ENCODE results near the gene FIBCD1. TPM values are rescaled to one million over a fixed set of nuclear protein-coding genes. Genes with fewer than 3 reads are reported as not detected.

Gene FIBCD1
- polyA plus RNA-seq, 1 donor (not counting 4 experiments of a cell fraction or from before 2014, with no cell fraction given): 0.79 TPM

- Histone ChIP-seq H4K20me1 (ENCODE audit: control insufficient read depth, extremely low read depth, insufficient read depth, low read length) (no peaks in the 10 kb centered on the region), H3K9ac (ENCODE audit: control insufficient read depth, extremely low read depth, insufficient read depth, low read length) (no peak overlapping the region), H3K9me1 (ENCODE audit: control insufficient read depth, extremely low read depth, insufficient read depth, low read length) (no peaks in the 10 kb centered on the region), H3K36me3 (ENCODE audit: control insufficient read depth in 2 of 2, extremely low read depth in 1 of 2, insufficient read depth in 2 of 2, low read length in 2 of 2) (no peaks in the 10 kb centered on the region), H3K27me3 (ENCODE audit: control insufficient read depth, extremely low read depth, insufficient read depth, low read length) (peaks cover 81% of the 10 kb centered on the region), H3K27ac (ENCODE audit: control insufficient read depth, insufficient read depth, low read length) (no peak overlapping the region), H3K4me3 (ENCODE audit: control insufficient read depth in 2 of 3, extremely low read depth in 1 of 3, insufficient read depth in 2 of 3, low read depth in 1 of 3, low read length in 3 of 3) (no peak overlapping the region), H3K4me1 (ENCODE audit: control insufficient read depth, extremely low read depth, insufficient read depth, low read length) (no peaks in the 10 kb centered on the region), H3K4me2 (ENCODE audit: control insufficient read depth, extremely low read depth, insufficient read depth, low read depth, low read length) (no peak overlapping the region), H2AFZ (ENCODE audit: control insufficient read depth, low read length) (no peak overlapping the region), H3K9me3 (ENCODE audit: control insufficient read depth, low read depth, low read length) (no peaks in the 10 kb centered on the region), H3K79me2 (ENCODE audit: control insufficient read depth, insufficient read depth, low read length) (no peaks in the 10 kb centered on the region)
- no peak for FAIRE-seq
- dilution Hi-C loops (cut with MboI; ENCODE audit: extremely low pct_ligation_motif_present, low sequenced_read_pairs): no loop called here
- no peak for DNase-seq (ENCODE audit: low read depth, low spot score)
- TF ChIP-seq, protein P1, sequence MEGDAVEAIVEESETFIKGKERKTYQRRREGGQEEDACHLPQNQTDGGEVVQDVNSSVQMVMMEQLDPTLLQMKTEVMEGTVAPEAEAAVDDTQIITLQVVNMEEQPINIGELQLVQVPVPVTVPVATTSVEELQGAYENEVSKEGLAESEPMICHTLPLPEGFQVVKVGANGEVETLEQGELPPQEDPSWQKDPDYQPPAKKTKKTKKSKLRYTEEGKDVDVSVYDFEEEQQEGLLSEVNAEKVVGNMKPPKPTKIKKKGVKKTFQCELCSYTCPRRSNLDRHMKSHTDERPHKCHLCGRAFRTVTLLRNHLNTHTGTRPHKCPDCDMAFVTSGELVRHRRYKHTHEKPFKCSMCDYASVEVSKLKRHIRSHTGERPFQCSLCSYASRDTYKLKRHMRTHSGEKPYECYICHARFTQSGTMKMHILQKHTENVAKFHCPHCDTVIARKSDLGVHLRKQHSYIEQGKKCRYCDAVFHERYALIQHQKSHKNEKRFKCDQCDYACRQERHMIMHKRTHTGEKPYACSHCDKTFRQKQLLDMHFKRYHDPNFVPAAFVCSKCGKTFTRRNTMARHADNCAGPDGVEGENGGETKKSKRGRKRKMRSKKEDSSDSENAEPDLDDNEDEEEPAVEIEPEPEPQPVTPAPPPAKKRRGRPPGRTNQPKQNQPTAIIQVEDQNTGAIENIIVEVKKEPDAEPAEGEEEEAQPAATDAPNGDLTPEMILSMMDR (optimal IDR thresholded peaks at IDR 0.05 in 1 of 3, IDR thresholded peaks at IDR 0.05 in 1 of 3, conservative IDR thresholded peaks at IDR 0.05 in 1 of 3; ENCODE audit: extremely low read depth in 1 of 3, insufficient read depth in 2 of 3, low read length in 3 of 3): no peak
- TF ChIP-seq EZH2 (IDR thresholded peaks at IDR 0.05; ENCODE audit: low read length): no peak
Observed at GRCh38 chr9:130920233-130920632, 18.8 kb downstream of the FIBCD1 start.

DNA sequence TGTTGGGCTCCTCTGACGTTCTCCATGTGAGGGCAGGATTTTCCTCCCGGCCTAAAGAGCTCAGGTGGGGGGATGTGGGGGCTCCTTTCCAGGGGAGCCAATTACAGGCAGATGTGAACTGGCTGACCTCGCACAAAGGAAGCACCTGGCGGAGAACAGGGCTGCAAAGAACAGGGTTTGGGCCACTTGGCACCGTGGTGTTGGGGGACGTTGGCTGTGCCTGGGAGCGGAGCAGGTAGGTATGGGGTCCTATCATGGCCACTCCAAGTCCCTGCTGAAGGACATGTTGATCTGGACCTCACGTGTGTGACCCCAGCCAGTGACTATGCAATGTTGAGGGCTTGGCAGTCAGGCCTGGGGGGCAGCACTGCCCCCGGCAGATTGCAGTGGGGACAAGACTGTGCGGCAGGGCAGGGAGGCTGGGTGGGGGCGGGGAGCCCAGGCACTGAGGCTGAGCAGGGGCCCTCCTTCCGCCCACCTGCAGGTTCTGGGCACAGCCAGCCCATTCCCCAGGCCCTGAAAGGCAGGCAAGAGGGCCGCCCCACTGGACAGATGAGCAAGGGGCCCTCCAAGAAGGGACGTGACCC, 19.4 kb downstream of the FIBCD1 start:
- DNase-seq (ENCODE audit: low read depth, low spot score) (no peak), FAIRE-seq (no peak)
- Histone ChIP-seq H3K9ac (ENCODE audit: control insufficient read depth, extremely low read depth, insufficient read depth, low read length) (no peak overlapping the region), H3K9me3 (ENCODE audit: control insufficient read depth, low read depth, low read length) (no peaks in the 10 kb centered on the region), H3K4me3 (ENCODE audit: control insufficient read depth in 2 of 3, extremely low read depth in 1 of 3, insufficient read depth in 2 of 3, low read depth in 1 of 3, low read length in 3 of 3) (no peak overlapping the region), H2AFZ (ENCODE audit: control insufficient read depth, low read length) (no peak overlapping the region), H3K79me2 (ENCODE audit: control insufficient read depth, insufficient read depth, low read length) (no peaks in the 10 kb centered on the region), H3K4me1 (ENCODE audit: control insufficient read depth, extremely low read depth, insufficient read depth, low read length) (no peaks in the 10 kb centered on the region), H3K27ac (ENCODE audit: control insufficient read depth, insufficient read depth, low read length) (no peak overlapping the region), H3K36me3 (ENCODE audit: control insufficient read depth in 2 of 2, extremely low read depth in 1 of 2, insufficient read depth in 2 of 2, low read length in 2 of 2) (no peaks in the 10 kb centered on the region), H3K9me1 (ENCODE audit: control insufficient read depth, extremely low read depth, insufficient read depth, low read length) (no peaks in the 10 kb centered on the region), H4K20me1 (ENCODE audit: control insufficient read depth, extremely low read depth, insufficient read depth, low read length) (no peaks in the 10 kb centered on the region), H3K27me3 (ENCODE audit: control insufficient read depth, extremely low read depth, insufficient read depth, low read length) (peaks cover 79% of the 10 kb centered on the region), H3K4me2 (ENCODE audit: control insufficient read depth, extremely low read depth, insufficient read depth, low read depth, low read length) (no peak overlapping the region)
- dilution Hi-C loops (cut with MboI; ENCODE audit: extremely low pct_ligation_motif_present, low sequenced_read_pairs): no loop called here
- TF ChIP-seq, protein P1 (optimal IDR thresholded peaks at IDR 0.05 in 1 of 3, IDR thresholded peaks at IDR 0.05 in 1 of 3, conservative IDR thresholded peaks at IDR 0.05 in 1 of 3; ENCODE audit: extremely low read depth in 1 of 3, insufficient read depth in 2 of 3, low read length in 3 of 3): no peak
- TF ChIP-seq EZH2 (IDR thresholded peaks at IDR 0.05; ENCODE audit: low read length): no peak

Measured in keratinocyte (primary cell).